Neural progenitor cell (in vitro differentiated cells): ENCODE results near the gene BSN. TPM values are rescaled to one million over a fixed set of nuclear protein-coding genes. Genes with fewer than 3 reads are reported as not detected.

Experiments
- DNase-seq: peaks from one replicate; pipeline ENCODE4 v3.0.0-alpha.2; 2016; ENCODE audit warnings: low spot score
- H2AFZ ChIP-seq: fragments of 200-600 bp; sonication (generic); replicated peaks from 2 replicates; pipeline ENCODE4 v1.6.1; 2016; ENCODE audit warnings: antibody characterized with exemption
- H3F3A ChIP-seq: fragments of 200-600 bp; sonication (generic); 2 replicates; pipeline ENCODE4 v1.6.1; 2016; ENCODE audit warnings: antibody characterized with exemption, low read depth
- H3K27ac ChIP-seq: fragments of 200-600 bp; sonication (generic); 2 replicates; pipeline ENCODE4 v1.5.1; 2016; ENCODE audit warnings: mild to moderate bottlenecking
- H3K27me3 ChIP-seq: fragments of 200-600 bp; sonication (generic); 2 replicates; pipeline ENCODE4 v1.6.1; 2016; ENCODE audit warnings: mild to moderate bottlenecking, moderate library complexity
- H3K36me3 ChIP-seq: fragments of 200-600 bp; sonication (generic); 2 replicates; pipeline ENCODE4 v1.5.1; 2016
- H3K4me1 ChIP-seq: fragments of 200-600 bp; sonication (generic); 2 replicates; pipeline ENCODE4 v1.6.1; 2016; ENCODE audit warnings: mixed run types
- H3K4me2 ChIP-seq: fragments of 200-600 bp; sonication (generic); 2 replicates; pipeline ENCODE4 v1.6.1; 2016
- H3K4me3 ChIP-seq: fragments of 200-600 bp; sonication (generic); 2 replicates; pipeline ENCODE4 v1.5.1; 2016
- H3K79me2 ChIP-seq: fragments of 200-600 bp; sonication (generic); 2 replicates; pipeline ENCODE4 v1.6.1; 2016; ENCODE audit warnings: low read depth
- H3K9ac ChIP-seq: fragments of 200-600 bp; sonication (generic); 2 replicates; pipeline ENCODE4 v1.6.1; 2016
- H3K9me3 ChIP-seq: fragments of 200-600 bp; sonication (generic); 2 replicates; pipeline ENCODE4 v1.5.1; 2016; ENCODE audit warnings: low read depth
- H4K20me1 ChIP-seq: fragments of 200-600 bp; sonication (generic); 2 replicates; pipeline ENCODE4 v1.6.1; 2016; ENCODE audit warnings: low read depth
- H3K27ac Mint-ChIP-seq: 3 replicates; pipeline ENCODE4 v1.8.0; 2021; ENCODE audit warnings: mixed read lengths
- H3K27me3 Mint-ChIP-seq: 2 replicates; pipeline ENCODE4 v1.8.0; 2022; ENCODE audit warnings: low read depth, mild to moderate bottlenecking, inconsistent platforms, moderate library complexity, mixed read lengths; ENCODE audit not compliant: insufficient read depth
- H3K36me3 Mint-ChIP-seq: 3 replicates; pipeline ENCODE4 v1.8.0; 2021; ENCODE audit warnings: mixed read lengths
- H3K4me1 Mint-ChIP-seq: 3 replicates; pipeline ENCODE4 v1.8.0; 2021; ENCODE audit warnings: mixed read lengths
- H3K4me3 Mint-ChIP-seq: 3 replicates; pipeline ENCODE4 v1.8.0; 2021; ENCODE audit warnings: mild to moderate bottlenecking, moderate library complexity, mixed read lengths
- H3K9me3 Mint-ChIP-seq: 3 replicates; pipeline ENCODE4 v1.8.0; 2020; ENCODE audit warnings: mixed read lengths
- EZH2 ChIP-seq: fragments of 200-600 bp; sonication (generic); IDR thresholded peaks from 2 replicates; pipeline ENCODE4 v1.6.1; 2017; ENCODE audit warnings: antibody characterized with exemption, mild to moderate bottlenecking, moderate library complexity
- EZH2phosphoT487 ChIP-seq: fragments of 200-600 bp; sonication (generic); IDR thresholded peaks from 2 replicates; pipeline ENCODE4 v1.6.1; 2017; ENCODE audit warnings: antibody characterized with exemption
- total RNA-seq: library from RNA; depleted of rRNA; stranded (reverse); fragments of >200 nt; gene quantifications from 2 replicates; pipeline ENCODE4 v1.2.3, GENCODE V29; 2015; ENCODE audit warnings: low replicate concordance
- TF ChIP-seq, protein P1 (sequence below): fragments of 200-600 bp; sonication (generic); IDR thresholded peaks from 2 replicates; pipeline ENCODE4 v1.5.1; 2017; ENCODE audit warnings: antibody characterized with exemption, mild to moderate bottlenecking

BSN gene
- total RNA-seq, 1 donor from 2014 or later: 0.17 TPM

DNA sequence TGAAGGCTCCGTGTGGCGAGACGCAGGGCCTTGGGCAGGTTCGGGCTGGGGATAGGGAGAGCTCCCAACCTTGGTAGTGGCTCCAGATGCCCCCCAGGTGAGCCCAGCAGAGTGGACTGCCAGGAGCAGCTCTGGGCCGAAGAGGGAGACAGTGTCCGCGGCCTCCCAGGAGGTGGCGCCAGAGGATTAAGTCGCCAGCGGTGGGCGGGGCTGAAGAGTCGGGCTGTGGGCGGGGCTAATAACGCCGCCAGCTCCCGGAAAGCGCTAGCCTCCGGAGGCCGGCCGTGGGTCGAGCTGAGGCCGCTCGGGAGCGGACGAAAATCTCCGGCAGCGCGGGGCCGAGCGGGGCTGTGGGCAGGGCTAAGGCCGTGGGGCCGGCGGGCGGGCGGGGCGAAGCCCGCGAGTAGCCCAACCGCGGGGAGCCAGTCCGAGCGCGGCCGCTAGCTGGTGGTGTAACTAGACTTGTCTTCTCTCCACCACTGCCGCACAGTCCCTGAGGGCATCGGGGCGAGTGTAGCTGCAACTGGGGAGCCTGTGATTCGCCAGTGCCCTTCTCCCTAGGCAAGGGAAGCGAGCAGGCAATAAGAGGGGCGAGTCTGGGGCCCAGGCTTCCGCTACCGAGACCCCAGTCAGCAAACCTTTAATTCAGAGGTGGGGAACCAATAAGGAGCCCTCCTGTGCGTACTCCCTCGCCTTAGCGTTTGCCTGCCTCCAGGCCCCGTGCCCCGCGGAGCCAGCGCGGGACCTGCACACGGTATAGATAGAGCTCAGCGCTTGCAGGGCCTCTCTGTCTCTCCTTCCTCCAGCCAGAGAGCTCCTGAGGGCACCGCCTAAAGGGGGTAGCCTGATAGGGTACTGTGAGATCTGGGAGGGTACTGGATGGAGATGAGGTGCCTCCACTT lies 14.4 kb upstream of the BSN start:
- H4K20me1 ChIP-seq: peaks cover 11% of the 10 kb centered on the region
- no peak overlapping the region for H3K9ac ChIP-seq
- no peaks in the 10 kb centered on the region for H3K36me3 Mint-ChIP-seq
- H3F3A ChIP-seq: peaks cover 25% of the 10 kb centered on the region
- H3K4me3 ChIP-seq: peak overlapping the region; percentile 50
- peak overlapping the region; percentile 8 for H3K27ac ChIP-seq
- H3K4me1 ChIP-seq: peaks cover 16% of the 10 kb centered on the region
- no peaks in the 10 kb centered on the region for H3K36me3 ChIP-seq
- no peak for TF ChIP-seq EZH2
- no peak for TF ChIP-seq EZH2phosphoT487
- TF ChIP-seq, protein P1, sequence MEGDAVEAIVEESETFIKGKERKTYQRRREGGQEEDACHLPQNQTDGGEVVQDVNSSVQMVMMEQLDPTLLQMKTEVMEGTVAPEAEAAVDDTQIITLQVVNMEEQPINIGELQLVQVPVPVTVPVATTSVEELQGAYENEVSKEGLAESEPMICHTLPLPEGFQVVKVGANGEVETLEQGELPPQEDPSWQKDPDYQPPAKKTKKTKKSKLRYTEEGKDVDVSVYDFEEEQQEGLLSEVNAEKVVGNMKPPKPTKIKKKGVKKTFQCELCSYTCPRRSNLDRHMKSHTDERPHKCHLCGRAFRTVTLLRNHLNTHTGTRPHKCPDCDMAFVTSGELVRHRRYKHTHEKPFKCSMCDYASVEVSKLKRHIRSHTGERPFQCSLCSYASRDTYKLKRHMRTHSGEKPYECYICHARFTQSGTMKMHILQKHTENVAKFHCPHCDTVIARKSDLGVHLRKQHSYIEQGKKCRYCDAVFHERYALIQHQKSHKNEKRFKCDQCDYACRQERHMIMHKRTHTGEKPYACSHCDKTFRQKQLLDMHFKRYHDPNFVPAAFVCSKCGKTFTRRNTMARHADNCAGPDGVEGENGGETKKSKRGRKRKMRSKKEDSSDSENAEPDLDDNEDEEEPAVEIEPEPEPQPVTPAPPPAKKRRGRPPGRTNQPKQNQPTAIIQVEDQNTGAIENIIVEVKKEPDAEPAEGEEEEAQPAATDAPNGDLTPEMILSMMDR: peak; percentile 91
- no peaks in the 10 kb centered on the region for H3K79me2 ChIP-seq
- peaks cover 3% of the 10 kb centered on the region for H3K27me3 Mint-ChIP-seq
- H3K9me3 Mint-ChIP-seq: no peaks in the 10 kb centered on the region
- H3K4me2 ChIP-seq: peak overlapping the region; percentile 89
- H3K9me3 ChIP-seq: no peaks in the 10 kb centered on the region
- H3K4me1 Mint-ChIP-seq: peaks cover 33% of the 10 kb centered on the region
- peak overlapping the region; percentile 96 for H2AFZ ChIP-seq
- peak overlapping the region; percentile 82 for H3K27ac Mint-ChIP-seq
- H3K27me3 ChIP-seq: peaks cover 9% of the 10 kb centered on the region
- DNase-seq: peak; percentile 98
- H3K4me3 Mint-ChIP-seq: peak overlapping the region; percentile 82

DNA sequence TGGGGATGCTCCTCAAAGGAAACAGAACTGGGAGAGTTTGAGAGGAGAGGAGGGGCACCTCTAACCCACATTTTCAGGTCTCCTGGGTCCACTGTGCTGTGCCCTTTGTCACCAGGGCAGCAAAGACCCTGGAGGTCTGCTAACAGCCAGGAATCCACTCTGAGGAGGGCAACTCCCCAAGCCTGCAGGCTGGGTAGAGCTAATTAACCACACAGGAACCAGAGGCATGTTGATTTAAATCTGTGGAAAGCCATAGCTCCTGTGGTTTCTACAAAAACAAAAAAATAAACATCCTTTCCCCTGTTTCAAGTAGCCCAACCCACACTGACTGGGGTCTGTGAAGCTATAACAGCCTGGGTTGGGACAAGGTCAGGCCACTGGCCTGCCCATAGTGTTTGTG lies 2.2 kb upstream of the BSN start:
- no peak for DNase-seq
- Histone ChIP-seq H3K4me1 (peaks cover 13% of the 10 kb centered on the region), H4K20me1 (peaks cover 12% of the 10 kb centered on the region), H3F3A (peaks cover 22% of the 10 kb centered on the region), H3K9ac (no peak overlapping the region), H3K79me2 (no peaks in the 10 kb centered on the region), H3K27me3 (peaks cover 23% of the 10 kb centered on the region), H3K4me3 (no peak overlapping the region), H3K4me2 (no peak overlapping the region), H2AFZ (no peak overlapping the region), H3K9me3 (no peaks in the 10 kb centered on the region), H3K36me3 (no peaks in the 10 kb centered on the region), H3K27ac (no peak overlapping the region)
- Mint-ChIP-seq H3K9me3 (no peaks in the 10 kb centered on the region), H3K27ac (no peak overlapping the region), H3K36me3 (peaks cover under 1% of the 10 kb centered on the region), H3K4me1 (peaks cover 23% of the 10 kb centered on the region), H3K27me3 (peaks cover 8% of the 10 kb centered on the region), H3K4me3 (peak overlapping the region; percentile 46)
- TF ChIP-seq, protein P1: no peak
- TF ChIP-seq EZH2 (no peak), EZH2phosphoT487 (no peak)

DNA sequence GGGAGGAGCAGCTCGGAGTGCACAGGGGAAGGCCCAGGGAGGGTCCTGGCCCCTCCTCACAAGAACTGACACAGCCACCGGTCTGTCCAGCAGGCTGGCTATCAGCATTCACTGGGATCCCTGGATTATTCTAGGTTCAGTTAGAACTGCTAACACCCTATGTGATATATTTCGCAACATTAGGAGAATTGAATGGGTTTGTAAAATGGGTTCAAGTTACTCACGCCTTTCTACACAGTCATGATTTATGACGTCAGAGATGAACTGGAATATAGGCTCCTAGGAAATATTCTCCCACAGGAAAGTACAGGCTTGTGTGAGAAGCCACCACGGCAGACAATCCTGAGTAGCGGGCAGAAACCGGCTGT lies 969 bp upstream of the BSN start:
- Mint-ChIP-seq H3K4me1 (peaks cover 23% of the 10 kb centered on the region), H3K36me3 (peaks cover 3% of the 10 kb centered on the region), H3K27me3 (peaks cover 11% of the 10 kb centered on the region), H3K27ac (peak overlapping the region; percentile 99), H3K9me3 (no peaks in the 10 kb centered on the region), H3K4me3 (peak overlapping the region; percentile 99)
- Histone ChIP-seq H3K9me3 (no peaks in the 10 kb centered on the region), H3K27me3 (peaks cover 23% of the 10 kb centered on the region), H3K36me3 (no peaks in the 10 kb centered on the region), H3K9ac (peak overlapping the region; percentile 23), H4K20me1 (peaks cover 12% of the 10 kb centered on the region), H3K79me2 (no peaks in the 10 kb centered on the region), H3F3A (peaks cover 22% of the 10 kb centered on the region), H2AFZ (peak overlapping the region; percentile 81), H3K4me3 (peak overlapping the region; percentile 76), H3K4me1 (peaks cover 13% of the 10 kb centered on the region), H3K27ac (no peak overlapping the region), H3K4me2 (peak overlapping the region; percentile 86)
- TF ChIP-seq, protein P1: no peak
- TF ChIP-seq EZH2: no peak
- DNase-seq: no peak
